ENCODE measurements around the gene RNF103. TPM values are rescaled to one million over a fixed set of nuclear protein-coding genes. Genes with fewer than 3 reads are reported as not detected.
"Not testable (repeated sequence)": the region's sequence is repeated elsewhere in the genome, so short reads cannot be mapped to it uniquely, and the experiment has no call there.

Gene RNF103
- total and polyA plus RNA-seq, 2 donors (not counting 1 experiment from before 2014, with no cell fraction given) = 20.3 to 20.9 TPM

GRCh38 chr2:86672027-86672545, 48.4 kb upstream of the RNF103 start:
- TF ChIP-seq, protein P1, sequence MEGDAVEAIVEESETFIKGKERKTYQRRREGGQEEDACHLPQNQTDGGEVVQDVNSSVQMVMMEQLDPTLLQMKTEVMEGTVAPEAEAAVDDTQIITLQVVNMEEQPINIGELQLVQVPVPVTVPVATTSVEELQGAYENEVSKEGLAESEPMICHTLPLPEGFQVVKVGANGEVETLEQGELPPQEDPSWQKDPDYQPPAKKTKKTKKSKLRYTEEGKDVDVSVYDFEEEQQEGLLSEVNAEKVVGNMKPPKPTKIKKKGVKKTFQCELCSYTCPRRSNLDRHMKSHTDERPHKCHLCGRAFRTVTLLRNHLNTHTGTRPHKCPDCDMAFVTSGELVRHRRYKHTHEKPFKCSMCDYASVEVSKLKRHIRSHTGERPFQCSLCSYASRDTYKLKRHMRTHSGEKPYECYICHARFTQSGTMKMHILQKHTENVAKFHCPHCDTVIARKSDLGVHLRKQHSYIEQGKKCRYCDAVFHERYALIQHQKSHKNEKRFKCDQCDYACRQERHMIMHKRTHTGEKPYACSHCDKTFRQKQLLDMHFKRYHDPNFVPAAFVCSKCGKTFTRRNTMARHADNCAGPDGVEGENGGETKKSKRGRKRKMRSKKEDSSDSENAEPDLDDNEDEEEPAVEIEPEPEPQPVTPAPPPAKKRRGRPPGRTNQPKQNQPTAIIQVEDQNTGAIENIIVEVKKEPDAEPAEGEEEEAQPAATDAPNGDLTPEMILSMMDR (conservative IDR thresholded peaks at IDR 0.05 in 1 of 2, IDR thresholded peaks at IDR 0.05 in 1 of 2; ENCODE audit: low read depth in 1 of 2, low read length in 2 of 2) = no peak
- no peak for TF ChIP-seq EZH2 (IDR thresholded peaks at IDR 0.05; ENCODE audit: low read length, missing control alignments)
- H2AFZ ChIP-seq (ENCODE audit: low read length) = no peak overlapping the region
- DNase-seq (ENCODE audit: low read depth in 2 of 2) = no peak
- no peak overlapping the region for H3K9ac ChIP-seq (ENCODE audit: insufficient read depth, low read length)
- H3K4me3 ChIP-seq (replicated peaks in 1 of 4; ENCODE audit: control extremely low read depth in 1 of 4, insufficient read depth in 1 of 4, low read depth in 3 of 4, low read length in 4 of 4) = no peak overlapping the region
- H3K4me2 ChIP-seq (ENCODE audit: extremely low read depth, insufficient read depth, low read length) = no peak overlapping the region
- H3K27me3 ChIP-seq (ENCODE audit: control insufficient read depth, insufficient read depth, low read length) = no peaks in the 10 kb centered on the region
- H3K9me3 ChIP-seq (ENCODE audit: control insufficient read depth, insufficient read depth, low read depth, low read length) = no peaks in the 10 kb centered on the region
- no peaks in the 10 kb centered on the region for H3K4me1 ChIP-seq (ENCODE audit: control insufficient read depth, extremely low read depth, insufficient read depth, low read length)
- no peak overlapping the region for H3K27ac ChIP-seq (ENCODE audit: insufficient read depth, low read length)
- H3K79me2 ChIP-seq (ENCODE audit: control insufficient read depth, insufficient read depth, low read length) = no peaks in the 10 kb centered on the region
- H4K20me1 ChIP-seq (ENCODE audit: control insufficient read depth, extremely low read depth, insufficient read depth, low read length) = no peaks in the 10 kb centered on the region
- H3K36me3 ChIP-seq (ENCODE audit: control insufficient read depth, insufficient read depth, low read length) = no peaks in the 10 kb centered on the region

- no peak overlapping the region for H2AFZ ChIP-seq (ENCODE audit: low read length)
- no peak overlapping the region for H3K4me2 ChIP-seq (ENCODE audit: extremely low read depth, insufficient read depth, low read length)
- TF ChIP-seq EZH2 (IDR thresholded peaks at IDR 0.05; ENCODE audit: low read length, missing control alignments) = no peak
- TF ChIP-seq, protein P1 (conservative IDR thresholded peaks at IDR 0.05 in 1 of 2, IDR thresholded peaks at IDR 0.05 in 1 of 2; ENCODE audit: low read depth in 1 of 2, low read length in 2 of 2) = no peak
- H3K79me2 ChIP-seq (ENCODE audit: control insufficient read depth, insufficient read depth, low read length) = no peaks in the 10 kb centered on the region
- H3K9ac ChIP-seq (ENCODE audit: insufficient read depth, low read length) = no peak overlapping the region
- H3K4me3 ChIP-seq (replicated peaks in 1 of 4; ENCODE audit: control extremely low read depth in 1 of 4, insufficient read depth in 1 of 4, low read depth in 3 of 4, low read length in 4 of 4) = no peak overlapping the region
- DNase-seq (ENCODE audit: low read depth in 2 of 2) = peak; percentile 6 to 42
- no peaks in the 10 kb centered on the region for H3K4me1 ChIP-seq (ENCODE audit: control insufficient read depth, extremely low read depth, insufficient read depth, low read length)
- H3K36me3 ChIP-seq (ENCODE audit: control insufficient read depth, insufficient read depth, low read length) = no peaks in the 10 kb centered on the region
- H3K27ac ChIP-seq (ENCODE audit: insufficient read depth, low read length) = no peak overlapping the region
- no peaks in the 10 kb centered on the region for H3K9me3 ChIP-seq (ENCODE audit: control insufficient read depth, insufficient read depth, low read depth, low read length)
- H3K27me3 ChIP-seq (ENCODE audit: control insufficient read depth, insufficient read depth, low read length) = no peaks in the 10 kb centered on the region
- H4K20me1 ChIP-seq (ENCODE audit: control insufficient read depth, extremely low read depth, insufficient read depth, low read length) = no peaks in the 10 kb centered on the region
Observed at GRCh38 chr2:86671337-86671981, 47.8 kb upstream of the RNF103 start.

GRCh38 chr2:86669323-86669722, 45.7 kb upstream of the RNF103 start:
- H3K79me2 ChIP-seq (ENCODE audit: control insufficient read depth, insufficient read depth, low read length); H3K27me3 ChIP-seq (ENCODE audit: control insufficient read depth, insufficient read depth, low read length); H3K27ac ChIP-seq (ENCODE audit: insufficient read depth, low read length); DNase-seq (ENCODE audit: low read depth in 2 of 2); H3K4me1 ChIP-seq (ENCODE audit: control insufficient read depth, extremely low read depth, insufficient read depth, low read length); H3K9ac ChIP-seq (ENCODE audit: insufficient read depth, low read length); H2AFZ ChIP-seq (ENCODE audit: low read length); H3K4me3 ChIP-seq (replicated peaks in 1 of 4; ENCODE audit: control extremely low read depth in 1 of 4, insufficient read depth in 1 of 4, low read depth in 3 of 4, low read length in 4 of 4); H3K36me3 ChIP-seq (ENCODE audit: control insufficient read depth, insufficient read depth, low read length); H3K4me2 ChIP-seq (ENCODE audit: extremely low read depth, insufficient read depth, low read length); H4K20me1 ChIP-seq (ENCODE audit: control insufficient read depth, extremely low read depth, insufficient read depth, low read length); H3K9me3 ChIP-seq (ENCODE audit: control insufficient read depth, insufficient read depth, low read depth, low read length): not testable (repeated sequence)

Measured in fibroblast of lung (primary cell).